ENCODE results near the gene TRPC4AP.

The TRPC4AP gene

GRCh38 chr20:35004051-35004725 lies 88.4 kb downstream of the TRPC4AP start:
- TF ChIP-seq CTCF (IDR thresholded peaks at IDR 0.05; ENCODE audit: insufficient read depth, low read length, poor library complexity, severe bottlenecking) (no peak), EZH2phosphoT487 (conservative IDR thresholded peaks at IDR 0.05; ENCODE audit: low read length) (no peak)
- H3K36me3 ChIP-seq (ENCODE audit: low read length): no peaks in the 10 kb centered on the region

GRCh38 chr20:35003211-35004031 lies 89.2 kb downstream of the TRPC4AP start:
- TF ChIP-seq EZH2phosphoT487 (conservative IDR thresholded peaks at IDR 0.05; ENCODE audit: low read length) (no peak), CTCF (IDR thresholded peaks at IDR 0.05; ENCODE audit: insufficient read depth, low read length, poor library complexity, severe bottlenecking) (no peak)
- H3K9me3 ChIP-seq (ENCODE audit: insufficient read depth, low read length): no peaks in the 10 kb centered on the region
- H3K9ac ChIP-seq (ENCODE audit: low read length): no peak overlapping the region
- H3K4me2 ChIP-seq (ENCODE audit: low read depth, low read length, poor library complexity, severe bottlenecking): no peak overlapping the region
- no peaks in the 10 kb centered on the region for H3K36me3 ChIP-seq (ENCODE audit: low read length)
- H3F3A ChIP-seq (ENCODE audit: insufficient read depth): no peaks in the 10 kb centered on the region
- H3K4me3 ChIP-seq (ENCODE audit: insufficient read depth, low read length, poor library complexity, severe bottlenecking): no peak overlapping the region
- no peaks in the 10 kb centered on the region for H3K79me2 ChIP-seq (ENCODE audit: insufficient read depth, low read length)
- H3K27ac ChIP-seq (ENCODE audit: low read depth, low read length): no peak overlapping the region
- no peaks in the 10 kb centered on the region for H3K9me2 ChIP-seq (replicated peaks; ENCODE audit: insufficient read depth, low read length)
- no peaks in the 10 kb centered on the region for H4K20me1 ChIP-seq (ENCODE audit: low read depth, low read length)
- no peaks in the 10 kb centered on the region for H3K27me3 ChIP-seq (ENCODE audit: low read length)
- H2AFZ ChIP-seq (ENCODE audit: low read depth, low read length, severe bottlenecking): no peak overlapping the region

More at GRCh38 chr20:35004051-35004725, 88.4 kb downstream of the TRPC4AP start:
- Histone ChIP-seq H2AFZ (ENCODE audit: low read depth, low read length, severe bottlenecking) (no peak overlapping the region), H3K4me3 (ENCODE audit: insufficient read depth, low read length, poor library complexity, severe bottlenecking) (no peak overlapping the region), H3K79me2 (ENCODE audit: insufficient read depth, low read length) (no peaks in the 10 kb centered on the region), H3K4me2 (ENCODE audit: low read depth, low read length, poor library complexity, severe bottlenecking) (no peak overlapping the region), H3K9me2 (replicated peaks; ENCODE audit: insufficient read depth, low read length) (no peaks in the 10 kb centered on the region), H3K9ac (ENCODE audit: low read length) (no peak overlapping the region), H3K27me3 (ENCODE audit: low read length) (no peaks in the 10 kb centered on the region), H4K20me1 (ENCODE audit: low read depth, low read length) (no peaks in the 10 kb centered on the region), H3K27ac (ENCODE audit: low read depth, low read length) (no peak overlapping the region), H3F3A (ENCODE audit: insufficient read depth) (no peaks in the 10 kb centered on the region), H3K9me3 (ENCODE audit: insufficient read depth, low read length) (no peaks in the 10 kb centered on the region)

- Histone ChIP-seq H3K36me3 (ENCODE audit: low read length) (no peaks in the 10 kb centered on the region), H4K20me1 (ENCODE audit: low read depth, low read length) (no peaks in the 10 kb centered on the region), H3K9me3 (ENCODE audit: insufficient read depth, low read length) (no peaks in the 10 kb centered on the region), H2AFZ (ENCODE audit: low read depth, low read length, severe bottlenecking) (no peak overlapping the region), H3K27ac (ENCODE audit: low read depth, low read length) (no peak overlapping the region), H3F3A (ENCODE audit: insufficient read depth) (no peaks in the 10 kb centered on the region), H3K79me2 (ENCODE audit: insufficient read depth, low read length) (no peaks in the 10 kb centered on the region), H3K9ac (ENCODE audit: low read length) (no peak overlapping the region), H3K4me3 (ENCODE audit: insufficient read depth, low read length, poor library complexity, severe bottlenecking) (no peak overlapping the region), H3K4me2 (ENCODE audit: low read depth, low read length, poor library complexity, severe bottlenecking) (no peak overlapping the region), H3K9me2 (replicated peaks; ENCODE audit: insufficient read depth, low read length) (no peaks in the 10 kb centered on the region), H3K27me3 (ENCODE audit: low read length) (no peaks in the 10 kb centered on the region)
- TF ChIP-seq CTCF (IDR thresholded peaks at IDR 0.05; ENCODE audit: insufficient read depth, low read length, poor library complexity, severe bottlenecking): no peak
Measured at GRCh38 chr20:35002426-35003210, 90.0 kb downstream of the TRPC4AP start.

All from SU-DHL-6 (cell line).